Coronary artery (tissue), 2 donors: ENCODE measurements around the gene MUC13.

Experiments
- DNase-seq: peaks from one replicate; pipeline ENCODE4 v3.0.0-alpha.2; 2017; ENCODE audit warnings: low spot score
- H3K27ac ChIP-seq, 2 donors: fragments of 200-600 bp; sonication (generic); one replicate each; pipeline ENCODE4 v1.5.1; 2016 to 2019
- H3K4me3 ChIP-seq: fragments of 200-600 bp; sonication (generic); 2 replicates; pipeline ENCODE4 v1.5.1; 2016; ENCODE audit warnings: mild to moderate bottlenecking, moderate library complexity
- CTCF ChIP-seq: fragments of 200-600 bp; sonication (generic); IDR thresholded peaks from one replicate; pipeline ENCODE4 v1.5.1; 2019; ENCODE audit warnings: antibody characterized with exemption

The MUC13 gene

GRCh38 chr3:124904835-124905492, 29.6 kb downstream of the MUC13 start:
- no peak overlapping the region for H3K4me3 ChIP-seq
- no peak for DNase-seq
- TF ChIP-seq CTCF: no peak
- H3K27ac ChIP-seq: no peak overlapping the region

GRCh38 chr3:124903896-124904834, 30.4 kb downstream of the MUC13 start:
- no peak overlapping the region for H3K27ac ChIP-seq
- no peak for TF ChIP-seq CTCF
- no peak overlapping the region for H3K4me3 ChIP-seq
- no peak for DNase-seq

- H3K4me3 ChIP-seq: no peak overlapping the region
- H3K27ac ChIP-seq: no peak overlapping the region
- DNase-seq: no peak
- no peak for TF ChIP-seq CTCF
These were observed 37.6 kb downstream of the MUC13 start for GRCh38 chr3:124896824-124897526.

- peak overlapping the region; percentile 52 to 60 for H3K27ac ChIP-seq
- H3K4me3 ChIP-seq: no peak overlapping the region
- no peak for TF ChIP-seq CTCF
- DNase-seq: no peak
These were observed 38.8 kb downstream of the MUC13 start for GRCh38 chr3:124895756-124896155.

GRCh38 chr3:124893526-124893925, 41.0 kb downstream of the MUC13 start:
- no peak overlapping the region for H3K4me3 ChIP-seq
- peak overlapping the region; percentile 59 to 78 for H3K27ac ChIP-seq
- no peak for TF ChIP-seq CTCF
- DNase-seq: no peak

GRCh38 chr3:124890573-124891190, 43.9 kb downstream of the MUC13 start:
- Histone ChIP-seq H3K4me3 (no peak overlapping the region), H3K27ac (peak overlapping the region in 1 of 2 donors; percentile 20)
- DNase-seq: no peak
- no peak for TF ChIP-seq CTCF
